Measurements from ENCODE around the gene ASB17.

DNA sequence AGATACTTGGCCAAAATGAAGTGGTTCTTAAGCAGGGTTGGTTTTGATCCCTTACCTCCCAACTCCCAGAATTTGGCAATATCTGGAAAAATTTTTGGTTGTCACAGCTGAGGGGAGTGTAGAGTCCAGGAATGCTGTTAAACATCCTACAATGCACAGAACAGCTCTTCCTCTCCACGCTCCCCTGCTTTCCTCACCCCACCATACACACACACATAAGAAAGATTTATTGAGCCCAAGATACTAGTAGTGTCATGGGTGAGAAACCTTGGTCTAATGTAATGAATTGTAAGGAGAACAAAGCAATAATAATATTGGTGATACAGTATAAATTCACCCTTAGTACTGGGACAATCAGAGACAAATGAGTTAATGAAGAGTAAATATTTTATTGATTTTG lies 47.8 kb downstream of the ASB17 start:
- TF ChIP-seq, protein P1, sequence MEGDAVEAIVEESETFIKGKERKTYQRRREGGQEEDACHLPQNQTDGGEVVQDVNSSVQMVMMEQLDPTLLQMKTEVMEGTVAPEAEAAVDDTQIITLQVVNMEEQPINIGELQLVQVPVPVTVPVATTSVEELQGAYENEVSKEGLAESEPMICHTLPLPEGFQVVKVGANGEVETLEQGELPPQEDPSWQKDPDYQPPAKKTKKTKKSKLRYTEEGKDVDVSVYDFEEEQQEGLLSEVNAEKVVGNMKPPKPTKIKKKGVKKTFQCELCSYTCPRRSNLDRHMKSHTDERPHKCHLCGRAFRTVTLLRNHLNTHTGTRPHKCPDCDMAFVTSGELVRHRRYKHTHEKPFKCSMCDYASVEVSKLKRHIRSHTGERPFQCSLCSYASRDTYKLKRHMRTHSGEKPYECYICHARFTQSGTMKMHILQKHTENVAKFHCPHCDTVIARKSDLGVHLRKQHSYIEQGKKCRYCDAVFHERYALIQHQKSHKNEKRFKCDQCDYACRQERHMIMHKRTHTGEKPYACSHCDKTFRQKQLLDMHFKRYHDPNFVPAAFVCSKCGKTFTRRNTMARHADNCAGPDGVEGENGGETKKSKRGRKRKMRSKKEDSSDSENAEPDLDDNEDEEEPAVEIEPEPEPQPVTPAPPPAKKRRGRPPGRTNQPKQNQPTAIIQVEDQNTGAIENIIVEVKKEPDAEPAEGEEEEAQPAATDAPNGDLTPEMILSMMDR (IDR thresholded peaks at IDR 0.05) = no peak
- no peak for TF ChIP-seq EP300 (IDR thresholded peaks at IDR 0.05)

Measured in ovary (tissue), 3 donors.